HG02981 (cell line): Measurements from ENCODE around the gene VEPH1.

Source experiments
- ATAC-seq: cut with Tn5 transposase; IDR thresholded peaks from one replicate; pipeline ENCODE4 v1.9.1; 2021; ENCODE audit warnings: mild to moderate bottlenecking, moderate library complexity; ENCODE audit not compliant: unreplicated experiment

VEPH1 gene

DNA sequence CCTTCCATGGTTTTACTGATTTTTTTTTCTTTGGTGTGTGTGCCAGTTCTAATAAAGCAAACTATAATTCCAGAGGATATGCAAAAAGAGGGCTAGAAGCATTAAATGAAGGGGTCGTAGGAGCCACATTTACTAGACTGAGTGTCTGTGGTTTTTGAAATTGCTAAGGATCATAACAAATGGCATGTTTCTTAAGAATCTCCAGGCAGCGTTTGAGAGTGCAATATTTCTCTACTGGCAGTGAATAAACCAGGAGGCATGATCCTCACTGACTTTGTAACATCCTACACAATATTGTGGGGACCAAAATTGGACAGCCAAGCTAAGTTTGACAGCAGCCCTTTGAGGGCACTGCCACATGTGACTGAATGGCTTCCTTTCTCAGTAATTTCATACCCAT is 227.4 kb downstream of the VEPH1 start:
- ATAC-seq, result no peak

DNA sequence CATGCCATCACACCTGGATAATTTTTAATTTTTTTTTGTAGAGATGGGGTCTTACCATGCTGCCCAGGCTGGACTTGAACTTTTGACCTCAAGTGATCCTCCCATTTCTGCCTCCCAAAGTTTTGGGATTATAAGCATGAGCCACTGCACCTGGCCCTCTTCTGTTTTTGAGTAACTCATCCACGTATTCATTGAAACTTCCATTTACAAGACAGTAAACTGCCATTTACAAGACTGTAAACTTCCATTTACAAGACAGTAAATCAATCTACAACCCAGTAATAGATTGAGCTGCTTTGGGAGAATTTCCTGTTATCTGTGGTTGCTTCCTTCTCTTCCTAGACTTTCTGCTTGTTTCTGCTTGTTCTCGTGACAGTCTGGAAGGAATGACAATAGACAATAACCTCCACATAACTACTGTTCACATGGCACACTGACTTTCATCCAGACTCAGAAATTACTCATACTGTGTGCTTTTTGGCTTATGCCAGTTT is 228.5 kb downstream of the VEPH1 start:
- ATAC-seq, result no peak

DNA sequence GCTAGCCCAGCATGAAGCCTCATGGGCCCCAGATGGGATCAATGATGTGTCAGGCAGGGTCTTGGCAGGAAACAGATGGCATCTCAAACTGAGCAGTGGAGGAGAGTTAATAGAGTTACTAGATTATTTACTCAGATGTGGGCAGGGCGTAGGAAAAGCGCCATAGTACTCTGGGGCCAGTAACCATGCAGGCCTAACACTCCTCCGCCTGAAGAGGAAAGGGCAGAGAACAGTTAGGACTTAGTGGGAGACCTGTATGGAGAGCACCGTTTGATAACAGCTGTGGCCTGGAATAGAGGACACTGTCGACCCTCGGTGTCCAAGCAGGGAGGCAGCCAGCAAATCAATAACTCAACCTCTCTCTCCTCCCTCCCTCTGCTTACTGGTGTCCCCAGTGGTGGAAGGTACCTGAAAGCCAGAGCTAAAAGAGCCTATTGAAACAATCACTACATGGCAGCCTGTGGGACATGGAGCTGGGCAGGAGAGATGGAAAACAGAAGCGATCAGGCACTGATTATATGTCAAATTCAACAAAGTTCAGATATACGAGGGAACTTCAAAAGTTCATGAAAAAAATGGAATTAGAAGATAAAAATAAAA is 231.8 kb downstream of the VEPH1 start:
- ATAC-seq, result no peak

DNA sequence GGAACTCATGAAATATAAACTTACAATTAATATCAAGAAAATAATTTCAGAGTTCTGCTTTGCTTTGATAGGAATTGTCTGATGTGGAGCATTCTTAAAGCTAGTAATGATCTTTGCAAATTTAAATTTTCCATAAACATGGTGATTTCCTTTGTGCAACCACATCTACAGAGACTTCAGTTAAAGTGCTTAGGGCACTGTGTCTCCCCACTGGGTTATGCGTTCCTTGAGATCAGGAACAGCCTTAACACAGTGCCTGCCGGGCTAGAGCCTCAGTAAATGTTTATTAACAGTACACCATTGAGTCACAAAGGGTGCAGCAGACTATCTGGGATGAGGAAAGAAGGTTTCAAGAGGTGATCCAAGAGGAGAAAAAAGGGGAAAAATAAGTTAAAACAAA is 235.2 kb downstream of the VEPH1 start:
- no peak for ATAC-seq

DNA sequence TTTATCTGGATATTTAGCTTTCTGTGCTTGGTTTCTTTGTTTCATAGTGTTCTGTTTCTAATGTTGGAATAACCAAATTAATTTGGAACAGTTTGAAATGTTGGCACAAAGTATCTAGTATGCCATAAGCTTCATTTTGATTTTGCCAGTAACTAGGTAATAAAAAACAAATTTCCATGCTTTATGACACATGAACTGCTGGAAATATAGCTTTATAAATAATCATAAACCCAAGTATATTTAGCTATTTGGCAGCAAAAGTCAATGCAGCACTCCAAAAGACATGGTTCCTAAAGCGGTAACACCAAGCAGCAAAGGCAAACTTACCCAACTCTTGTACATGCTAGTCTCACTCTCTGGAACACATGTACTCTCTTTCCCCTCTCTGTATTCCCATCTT is 237.3 kb downstream of the VEPH1 start:
- no peak for ATAC-seq

DNA sequence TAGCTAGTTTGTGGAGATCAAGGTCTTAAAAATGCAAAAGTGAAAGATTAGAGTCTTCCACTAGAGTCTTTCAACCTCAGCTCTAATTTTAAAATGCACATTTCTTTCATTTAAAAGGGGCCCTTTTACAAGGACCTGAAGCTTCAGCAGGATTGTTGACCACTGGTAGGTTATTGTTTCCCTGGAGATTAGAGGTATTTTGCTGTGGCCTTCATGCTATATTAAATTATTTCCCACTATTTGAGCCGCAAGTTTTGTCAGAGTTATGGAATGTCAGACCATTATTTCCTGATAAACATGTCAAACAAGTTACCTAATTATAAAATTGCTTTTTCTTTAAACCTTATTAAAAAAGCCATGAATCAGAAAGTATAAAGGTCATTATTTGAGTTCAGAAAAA is 240.2 kb downstream of the VEPH1 start:
- ATAC-seq, result no peak

DNA sequence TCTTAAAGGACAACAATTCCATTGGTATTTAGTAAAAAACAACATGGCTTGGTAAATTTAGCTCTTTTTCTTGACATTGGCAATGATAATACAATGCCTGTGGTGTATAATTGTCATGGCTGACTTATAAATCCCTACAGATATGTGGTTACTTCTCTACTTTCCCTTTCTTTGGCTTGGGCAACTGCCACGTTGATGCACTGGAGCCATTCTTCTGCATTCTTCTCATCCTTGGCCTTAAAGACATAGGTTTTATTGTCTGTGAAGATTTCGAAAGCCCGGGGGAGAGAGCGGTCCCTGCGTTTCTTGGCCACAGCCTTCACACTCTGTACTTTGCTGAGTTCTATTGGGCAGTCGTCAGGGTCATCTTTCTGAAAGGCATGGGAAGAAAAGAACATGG is 242.2 kb downstream of the VEPH1 start:
- ATAC-seq, result no peak

DNA sequence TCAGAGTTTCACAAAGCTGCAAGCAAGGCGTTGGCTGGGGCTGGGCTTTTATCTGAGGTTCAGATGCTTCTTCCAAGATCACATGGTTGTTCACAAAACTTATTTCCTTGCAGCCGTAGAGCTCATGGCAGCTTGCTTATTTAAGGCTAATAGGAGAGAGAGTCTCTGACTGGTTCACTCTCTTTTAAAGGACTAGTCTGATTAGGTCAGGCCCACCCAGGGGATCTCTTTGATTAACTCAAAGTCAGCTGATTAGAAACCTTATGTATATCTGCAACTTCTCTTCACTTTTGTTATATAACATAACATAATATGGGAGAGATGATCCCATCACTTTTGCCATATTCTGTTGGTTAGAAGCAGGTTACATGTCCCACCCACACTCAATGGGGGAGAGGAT is 243.4 kb downstream of the VEPH1 start:
- ATAC-seq, result no peak

DNA sequence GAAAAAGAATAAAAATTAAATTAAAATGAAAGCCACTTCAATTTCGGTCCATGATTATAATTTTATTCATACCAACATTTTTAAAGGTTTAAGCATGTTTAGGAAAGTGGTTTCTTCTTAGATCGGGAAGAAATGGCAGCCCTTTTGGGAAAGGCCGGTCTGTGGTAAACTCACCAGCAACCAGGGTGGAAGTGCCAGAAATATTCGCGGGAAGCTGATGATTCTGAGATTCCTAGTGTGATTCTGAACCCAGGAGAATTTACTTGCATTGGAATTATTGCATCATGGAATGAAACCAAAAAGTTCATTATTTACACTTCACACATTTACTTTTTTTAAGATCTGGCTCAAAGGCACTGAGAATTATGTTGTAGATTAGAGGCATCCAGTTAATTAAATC is 246.1 kb downstream of the VEPH1 start:
- ATAC-seq, result no peak

DNA sequence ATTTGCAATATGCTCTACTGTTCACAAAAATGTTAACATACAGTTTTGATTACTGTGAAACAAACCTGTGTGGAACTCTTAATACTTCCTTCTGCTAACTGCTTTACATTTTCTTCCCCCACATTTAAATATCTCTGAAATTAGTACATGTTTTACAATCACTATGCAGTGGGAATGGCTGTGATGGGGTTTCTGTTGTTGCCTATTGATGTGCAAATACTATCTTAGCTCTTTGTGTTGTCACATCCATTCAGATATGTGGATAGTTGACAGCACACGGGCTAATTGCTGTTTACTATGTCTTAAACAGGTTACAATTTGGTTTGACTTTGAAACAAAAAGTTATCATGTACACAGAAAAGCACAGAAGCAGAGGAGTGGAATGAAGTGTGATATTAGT is 247.4 kb downstream of the VEPH1 start:
- no peak for ATAC-seq

DNA sequence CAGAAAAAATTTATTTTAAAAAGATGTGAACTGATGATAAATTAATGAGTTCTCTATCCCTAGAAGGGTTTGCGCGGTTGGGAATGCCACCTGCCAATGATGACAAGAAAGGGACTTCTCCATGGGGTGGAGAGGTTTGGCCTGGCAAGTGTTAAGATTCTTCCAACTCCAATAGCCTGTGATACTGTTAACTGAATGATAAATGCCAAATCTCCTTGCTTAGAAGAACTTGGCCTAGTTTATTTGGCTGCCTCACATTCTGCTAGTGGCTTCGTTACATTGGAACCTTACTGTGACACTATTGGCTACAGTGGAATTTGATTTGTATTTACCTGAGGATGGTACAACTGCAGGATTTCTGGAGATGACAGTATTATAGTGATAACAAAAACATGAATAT is 251.5 kb downstream of the VEPH1 start:
- ATAC-seq, result no peak

DNA sequence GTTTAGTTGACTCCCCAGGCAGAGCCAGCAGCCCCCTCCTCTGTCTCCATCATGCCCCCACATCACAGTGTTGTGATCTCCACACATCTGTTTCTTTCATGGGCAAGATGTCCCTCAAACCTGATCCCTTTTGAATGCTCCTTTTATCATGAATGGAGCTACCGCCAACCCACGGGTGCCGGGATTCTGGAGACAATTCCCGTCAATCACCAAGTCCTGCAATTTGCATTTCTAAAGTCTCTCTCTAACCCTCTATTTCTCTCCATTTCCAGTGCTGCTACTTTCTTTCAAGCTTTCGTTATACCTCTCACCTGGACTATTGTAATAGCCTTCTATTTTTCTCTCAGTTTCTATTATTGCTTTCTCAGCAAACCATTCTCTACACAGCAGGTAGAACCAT is 253.6 kb downstream of the VEPH1 start:
- no peak for ATAC-seq

DNA sequence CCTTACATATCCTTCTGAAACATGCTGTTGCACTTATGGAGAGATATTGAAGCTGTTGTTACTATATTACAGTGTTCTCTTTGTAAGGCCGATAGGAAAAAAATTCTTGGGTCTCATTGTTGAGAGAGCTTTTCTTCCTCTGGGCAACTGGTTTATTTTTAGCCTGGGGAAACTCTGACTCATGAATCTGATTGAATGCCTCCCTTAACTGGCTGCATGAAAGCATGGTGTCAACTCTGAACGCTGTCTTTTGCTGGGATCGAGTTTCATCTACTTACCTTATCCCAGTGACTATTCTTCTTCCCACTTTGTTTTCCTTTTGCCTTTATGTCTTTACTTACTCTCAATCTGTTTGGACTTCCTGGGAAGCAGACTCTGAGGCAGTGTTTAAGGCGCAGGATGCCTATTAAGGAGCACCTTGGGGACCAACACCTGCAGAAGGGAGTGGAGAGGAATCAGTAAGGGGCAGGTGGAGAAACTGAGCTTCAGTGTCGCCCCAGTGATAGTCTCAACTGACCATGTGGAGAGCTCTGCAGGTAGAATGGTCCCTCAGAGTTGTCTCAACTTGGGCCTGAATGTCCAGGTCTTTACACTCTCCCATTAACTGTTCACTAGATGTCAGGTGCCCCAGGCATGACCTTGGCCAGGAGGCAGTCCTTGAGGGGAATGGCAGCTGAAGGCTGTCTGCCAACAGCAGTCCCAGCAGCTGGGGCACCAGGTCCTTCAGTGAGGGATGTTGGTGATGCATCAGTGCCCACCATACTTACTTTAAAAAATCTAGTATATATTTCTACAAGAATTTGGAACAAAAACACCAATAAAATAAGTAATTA is 254.4 kb downstream of the VEPH1 start:
- ATAC-seq, result no peak

DNA sequence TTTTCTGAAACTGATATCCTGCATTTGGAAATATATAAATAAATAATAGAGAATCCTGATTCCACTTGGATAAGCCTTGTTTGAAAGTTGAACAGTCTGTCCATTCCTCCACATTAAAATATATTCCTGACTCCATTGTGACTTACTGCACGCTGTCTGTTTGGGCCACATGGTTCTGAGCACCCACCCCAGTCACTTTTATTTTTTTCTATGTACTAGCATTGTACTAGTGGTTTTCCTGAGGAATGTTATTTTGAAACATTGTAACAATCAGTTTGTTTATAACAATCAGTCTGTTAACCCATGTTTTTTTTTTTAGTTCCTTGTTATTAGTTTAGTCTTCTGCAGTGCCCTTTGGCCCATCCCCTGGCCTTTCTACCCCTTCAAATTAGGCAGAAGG is 255.8 kb downstream of the VEPH1 start:
- no peak for ATAC-seq

DNA sequence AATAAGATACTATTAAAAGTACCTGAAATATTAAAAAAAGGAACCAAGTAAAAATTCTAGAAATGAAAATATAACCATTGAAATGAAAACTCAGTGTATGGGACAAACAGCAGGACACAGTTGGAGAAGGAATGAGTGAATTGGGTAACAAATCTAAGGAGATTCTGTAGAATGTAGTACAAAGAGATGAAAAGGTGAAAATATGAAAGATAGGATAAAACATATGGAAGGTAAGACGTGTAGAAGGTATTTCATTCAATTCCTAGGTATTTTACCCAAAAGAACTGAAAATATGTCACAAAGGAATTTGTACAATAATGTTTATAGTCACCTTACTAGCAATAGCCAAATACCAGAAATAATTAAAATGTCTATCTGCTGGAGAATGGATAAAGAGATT is 260.4 kb downstream of the VEPH1 start:
- ATAC-seq, result no peak

DNA sequence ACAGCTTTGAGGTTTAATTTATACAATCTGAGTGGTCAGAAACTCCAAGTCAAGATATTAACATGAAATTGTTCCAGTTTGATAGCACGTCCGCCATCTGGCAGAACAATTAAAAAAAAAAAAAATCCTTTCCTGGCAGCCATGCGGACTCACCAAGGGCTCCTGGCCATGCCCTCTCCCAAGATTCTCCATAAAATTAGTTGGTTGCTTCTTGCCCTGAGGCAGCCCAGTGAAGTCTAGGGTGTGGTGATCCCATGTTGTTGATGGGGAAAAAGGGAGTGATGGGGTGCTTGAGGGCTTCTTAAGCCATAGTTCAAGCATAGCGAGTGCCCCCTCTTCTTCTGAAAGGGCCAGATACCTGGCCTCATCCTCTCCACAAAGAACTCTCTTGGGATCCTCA is 261.6 kb downstream of the VEPH1 start:
- no peak for ATAC-seq

DNA sequence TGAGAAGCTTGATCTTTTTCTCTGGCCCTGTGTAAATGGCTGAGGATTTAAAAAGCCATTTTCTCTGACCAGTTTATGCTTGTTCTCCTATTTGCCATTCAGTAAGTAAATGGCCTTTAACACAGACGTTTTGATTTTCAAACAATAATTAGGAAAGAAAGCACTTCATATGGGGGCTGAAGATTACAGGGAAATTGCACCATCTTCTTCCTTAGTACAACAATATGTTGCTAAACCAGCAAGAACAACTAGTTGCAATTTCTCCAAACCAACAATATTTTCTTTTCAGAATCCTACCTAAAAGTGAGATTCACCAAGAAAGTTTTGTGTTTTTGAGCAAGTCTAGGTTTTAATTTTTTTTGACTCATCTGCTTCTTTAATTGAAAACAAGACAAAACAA is 262.8 kb downstream of the VEPH1 start:
- ATAC-seq, result no peak

DNA sequence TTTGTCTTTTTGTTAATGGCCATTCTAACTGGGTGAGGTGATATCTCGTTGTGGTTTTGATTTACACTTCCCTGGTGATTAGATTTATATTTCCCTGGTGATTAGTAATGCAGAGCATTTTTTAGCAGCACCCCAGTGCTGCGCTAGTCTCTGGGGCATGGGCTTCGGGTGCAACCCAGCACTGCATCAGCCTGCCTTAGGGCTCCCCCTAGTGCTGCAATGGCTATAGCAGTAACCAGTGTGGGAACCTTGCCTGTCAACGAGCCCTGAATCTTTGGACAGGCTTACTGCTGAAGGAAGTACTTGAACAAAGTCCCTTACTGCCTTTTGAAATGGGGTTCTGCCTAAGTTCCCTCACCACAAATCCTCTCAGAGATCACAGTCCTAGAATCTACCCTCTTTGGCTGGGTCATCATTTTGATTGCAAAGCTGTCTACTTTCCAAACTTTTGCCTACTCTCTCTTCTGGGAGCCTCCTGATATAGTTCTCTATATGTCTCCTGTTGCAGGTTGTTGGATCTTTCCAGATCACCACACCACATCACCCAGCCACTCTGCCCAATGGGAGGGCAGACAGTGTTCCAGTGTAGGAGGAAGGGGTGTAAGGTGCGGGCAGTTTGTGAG is 264.0 kb downstream of the VEPH1 start:
- ATAC-seq, result peak; percentile 99

DNA sequence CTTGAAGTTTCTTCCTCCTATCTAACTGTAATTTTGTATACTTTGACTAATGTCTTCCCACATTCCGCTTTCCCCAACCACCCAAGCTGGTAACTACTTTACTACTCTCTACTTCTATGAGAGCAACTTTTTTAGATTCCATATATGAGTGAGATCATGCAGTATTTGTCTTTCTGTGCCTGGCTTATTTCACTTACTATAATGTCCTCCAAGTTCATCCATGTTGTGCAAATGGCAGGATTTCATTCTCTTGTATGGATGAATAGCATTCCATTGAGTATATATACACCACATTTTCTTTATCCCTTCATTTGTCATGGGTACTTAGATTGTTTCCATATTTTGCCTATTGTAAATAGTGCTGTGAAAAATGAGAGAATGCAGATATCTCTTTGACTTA is 264.8 kb downstream of the VEPH1 start:
- ATAC-seq, result no peak

DNA sequence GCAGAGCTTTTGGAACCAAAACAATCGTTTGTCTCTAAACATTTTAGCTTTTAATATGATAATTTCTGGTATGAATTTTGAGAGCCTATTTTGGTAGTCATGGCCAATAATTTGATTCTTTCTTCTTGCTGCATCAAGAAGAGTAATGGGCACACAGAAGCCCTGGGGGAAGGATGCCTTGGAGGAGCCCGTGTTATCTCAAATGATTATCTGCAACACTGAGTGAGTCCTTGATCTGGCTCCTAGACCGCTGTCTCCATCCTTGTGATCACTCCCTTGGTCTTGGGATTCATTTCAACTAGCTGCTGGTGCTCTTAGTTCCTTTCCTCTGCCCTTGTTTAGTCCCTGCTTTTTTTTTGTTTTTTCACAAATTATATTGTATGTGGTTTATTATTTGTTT is 265.3 kb downstream of the VEPH1 start:
- no peak for ATAC-seq

DNA sequence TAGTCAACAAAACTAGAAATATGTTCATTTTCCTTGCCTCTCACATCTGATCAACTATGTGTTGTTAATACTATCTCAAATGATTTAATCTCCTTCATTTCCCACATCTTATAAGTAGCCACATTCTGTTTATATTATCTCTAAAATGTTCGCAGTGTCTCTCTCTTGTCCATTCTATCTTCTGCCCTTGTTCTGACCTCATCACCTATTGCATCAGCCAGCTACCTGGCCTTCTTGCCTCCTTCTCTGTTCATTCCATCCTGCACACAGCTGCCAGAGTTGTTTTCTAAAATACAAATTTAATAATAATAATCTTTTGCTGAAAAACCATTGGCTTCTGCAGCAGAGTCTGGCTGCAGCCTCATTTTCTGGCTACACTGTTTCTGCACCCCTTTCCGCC is 267.9 kb downstream of the VEPH1 start:
- ATAC-seq, result no peak

DNA sequence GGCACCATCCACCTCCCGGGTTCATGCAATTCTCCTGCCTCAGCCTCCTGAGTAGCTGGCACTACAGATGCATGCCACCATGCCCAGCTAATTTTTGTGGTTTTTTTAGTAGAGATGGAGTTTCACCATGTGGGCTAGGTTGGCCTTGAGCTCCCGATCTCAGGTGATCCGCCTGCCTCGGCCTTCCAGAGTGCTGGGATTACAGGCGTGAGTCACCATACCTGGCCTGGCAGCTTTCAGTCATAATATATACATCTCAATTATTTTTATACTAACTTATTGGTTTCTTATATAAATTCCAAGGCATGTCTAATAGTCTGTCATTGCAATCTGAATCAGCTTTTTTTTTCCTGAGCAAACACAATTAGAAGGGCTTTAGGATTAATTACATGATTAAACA is 269.3 kb downstream of the VEPH1 start:
- no peak for ATAC-seq
